Measurements from ENCODE around the gene ZNF81.

DNA sequence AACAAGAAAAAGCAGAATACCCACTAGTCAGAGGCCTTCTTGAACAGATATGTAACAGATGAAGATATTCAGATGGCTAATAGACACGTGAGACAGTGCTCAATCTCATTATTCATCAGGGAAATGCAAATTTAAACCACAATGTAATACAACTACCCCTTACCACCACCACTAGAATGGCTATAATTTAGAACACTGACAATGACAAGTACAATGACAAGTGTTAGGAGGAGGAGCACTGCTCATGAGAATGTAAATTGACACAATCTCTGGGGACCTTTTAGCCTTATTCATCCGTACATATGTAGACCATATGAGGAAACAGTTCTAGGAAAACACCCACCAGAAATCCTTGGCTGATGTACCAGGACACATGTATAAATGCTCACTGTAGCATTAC lies 13.1 kb downstream of the ZNF81 start:
- TF ChIP-seq, protein P1, sequence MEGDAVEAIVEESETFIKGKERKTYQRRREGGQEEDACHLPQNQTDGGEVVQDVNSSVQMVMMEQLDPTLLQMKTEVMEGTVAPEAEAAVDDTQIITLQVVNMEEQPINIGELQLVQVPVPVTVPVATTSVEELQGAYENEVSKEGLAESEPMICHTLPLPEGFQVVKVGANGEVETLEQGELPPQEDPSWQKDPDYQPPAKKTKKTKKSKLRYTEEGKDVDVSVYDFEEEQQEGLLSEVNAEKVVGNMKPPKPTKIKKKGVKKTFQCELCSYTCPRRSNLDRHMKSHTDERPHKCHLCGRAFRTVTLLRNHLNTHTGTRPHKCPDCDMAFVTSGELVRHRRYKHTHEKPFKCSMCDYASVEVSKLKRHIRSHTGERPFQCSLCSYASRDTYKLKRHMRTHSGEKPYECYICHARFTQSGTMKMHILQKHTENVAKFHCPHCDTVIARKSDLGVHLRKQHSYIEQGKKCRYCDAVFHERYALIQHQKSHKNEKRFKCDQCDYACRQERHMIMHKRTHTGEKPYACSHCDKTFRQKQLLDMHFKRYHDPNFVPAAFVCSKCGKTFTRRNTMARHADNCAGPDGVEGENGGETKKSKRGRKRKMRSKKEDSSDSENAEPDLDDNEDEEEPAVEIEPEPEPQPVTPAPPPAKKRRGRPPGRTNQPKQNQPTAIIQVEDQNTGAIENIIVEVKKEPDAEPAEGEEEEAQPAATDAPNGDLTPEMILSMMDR (IDR thresholded peaks at IDR 0.05; ENCODE audit: low read length) = no peak
- no peak for TF ChIP-seq EZH2 (IDR thresholded peaks at IDR 0.05; ENCODE audit: borderline replicate concordance, low read length)
